Thymus (tissue), 2 donors: Measurements from ENCODE around the gene CFAP77. TPM values are rescaled to one million over a fixed set of nuclear protein-coding genes. Genes with fewer than 3 reads are reported as not detected.

Experiments used
- polyA plus RNA-seq: library from polyadenylated mRNA; stranded (reverse); fragments of 200-250 nt; gene quantifications from one replicate; pipeline ENCODE4 v1.2.3, GENCODE V29; 2013
- total RNA-seq: library from RNA; stranded (reverse); fragments of 120-200 nt; gene quantifications from one replicate; pipeline ENCODE4 v1.2.4, GENCODE V29; 2013
- donor health status: healthy.

Gene CFAP77
- total and polyA plus RNA-seq, 2 donors = 0.05 to 0.11 TPM

Other genes starting within 250 kb of the CFAP77 start
- gene NTNG2, start 248.2 kb upstream of the CFAP77 start, total RNA-seq = 1.7 TPM
- gene NTNG2, start 248.2 kb upstream of the CFAP77 start, polyA plus RNA-seq = 1.7 TPM
- gene SETX, start 55.2 kb upstream of the CFAP77 start, total RNA-seq = 50.7 TPM
- gene SETX, start 55.2 kb upstream of the CFAP77 start, polyA plus RNA-seq = 43.1 TPM
- gene TTF1, start 3.4 kb upstream of the CFAP77 start, total RNA-seq = 24.9 TPM
- 29.9 TPM for gene TTF1, start 3.4 kb upstream of the CFAP77 start, polyA plus RNA-seq
- gene BARHL1, start 172.4 kb downstream of the CFAP77 start, total RNA-seq = not detected
- 0.11 TPM for gene BARHL1, start 172.4 kb downstream of the CFAP77 start, polyA plus RNA-seq